GM21723 (cell line): ENCODE measurements around the gene MSRB1.

Experiments
- ATAC-seq: cut with Tn5 transposase; IDR thresholded peaks from one replicate; pipeline ENCODE4 v1.9.1; 2021; ENCODE audit warnings: mild to moderate bottlenecking, moderate library complexity; ENCODE audit not compliant: unreplicated experiment

Gene MSRB1

DNA sequence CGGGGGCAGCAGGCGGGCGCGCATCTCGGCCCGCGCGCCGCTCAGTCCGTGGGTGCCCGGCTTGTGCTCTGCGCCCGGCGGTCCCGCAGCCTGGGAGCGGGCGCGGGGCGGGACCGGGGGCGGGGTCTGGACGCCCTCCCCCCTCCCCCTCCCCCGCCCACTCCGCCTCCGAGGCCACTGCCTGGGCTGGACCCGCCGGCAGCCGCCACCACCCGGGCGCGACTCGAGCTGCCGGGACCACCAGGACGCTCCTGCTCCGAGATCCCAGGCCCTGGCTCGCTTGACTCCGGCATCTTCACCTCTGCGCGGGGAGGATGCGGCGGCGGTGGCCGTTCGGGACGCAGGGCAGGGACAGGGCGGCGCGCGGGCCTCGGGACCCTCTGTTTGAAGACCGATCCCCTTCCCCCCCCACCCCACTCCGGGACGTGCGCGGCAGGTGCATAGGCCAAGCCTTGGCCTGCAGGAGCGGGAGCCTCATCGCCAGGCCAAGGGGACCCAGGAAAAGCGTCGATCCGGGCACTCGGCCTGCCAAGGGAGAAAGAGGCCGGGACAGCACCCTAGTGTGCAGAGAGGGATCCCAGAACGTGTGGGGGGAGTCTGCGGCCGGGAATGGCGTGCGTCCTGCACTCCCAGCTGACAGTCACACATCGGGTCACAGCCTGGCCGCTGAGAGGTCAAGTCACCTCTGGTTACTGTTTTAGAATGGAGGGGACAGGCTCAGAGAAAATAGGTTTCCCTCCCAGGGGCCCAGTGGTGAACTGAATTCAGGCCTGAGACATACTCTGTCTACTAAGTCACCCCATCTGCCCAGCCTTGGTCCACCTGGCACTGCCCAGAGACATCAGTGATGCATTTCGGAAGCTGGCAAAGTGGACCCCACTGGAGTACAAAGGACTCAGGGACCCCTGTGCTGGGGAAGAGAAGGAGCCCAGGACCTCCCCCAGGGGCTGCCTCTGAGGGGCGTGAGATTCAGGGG lies 24.4 kb downstream of the MSRB1 start, which contains the start of gene HS3ST6:
Gene HS3ST6, minus strand, starts transcription at position 65 of the 976 bp plus-strand sequence. CDS start 92 bp downstream, outside the sequence.
- no peak for ATAC-seq

DNA sequence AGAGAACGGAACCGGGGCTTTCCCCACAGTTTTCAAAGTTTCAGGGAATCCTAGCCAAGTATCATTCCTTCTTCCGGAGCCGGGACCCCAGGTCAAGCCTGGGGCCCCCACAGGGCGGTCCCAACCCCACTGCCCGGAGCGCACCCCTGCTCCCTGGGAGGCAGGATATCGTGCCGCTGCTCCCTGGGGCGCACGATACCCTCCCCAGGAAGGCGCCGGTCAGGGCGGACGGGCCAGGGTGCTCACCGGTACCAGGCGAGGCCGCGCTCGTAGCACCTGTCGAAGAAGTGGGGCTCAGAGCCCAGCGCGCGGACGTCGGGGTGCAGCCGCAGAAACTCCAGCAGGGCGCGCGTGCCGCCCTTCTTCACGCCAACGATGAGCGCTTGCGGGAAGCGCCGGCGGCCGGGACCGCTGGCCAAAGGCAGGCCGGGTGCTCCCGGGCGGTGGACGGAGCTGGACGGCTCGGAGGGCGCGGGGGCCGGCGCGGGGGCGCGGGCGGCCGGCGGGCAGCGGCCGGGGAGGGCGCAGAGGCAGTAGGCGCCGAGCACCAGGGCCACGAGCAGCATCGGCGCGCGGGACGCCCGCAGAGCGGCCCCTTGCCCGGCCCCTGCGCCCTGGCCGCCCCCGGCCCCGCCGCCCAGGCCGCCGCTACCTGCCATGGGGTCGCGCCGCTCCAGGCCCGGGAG lies 25.2 kb downstream of the MSRB1 start:
- no peak for ATAC-seq

DNA sequence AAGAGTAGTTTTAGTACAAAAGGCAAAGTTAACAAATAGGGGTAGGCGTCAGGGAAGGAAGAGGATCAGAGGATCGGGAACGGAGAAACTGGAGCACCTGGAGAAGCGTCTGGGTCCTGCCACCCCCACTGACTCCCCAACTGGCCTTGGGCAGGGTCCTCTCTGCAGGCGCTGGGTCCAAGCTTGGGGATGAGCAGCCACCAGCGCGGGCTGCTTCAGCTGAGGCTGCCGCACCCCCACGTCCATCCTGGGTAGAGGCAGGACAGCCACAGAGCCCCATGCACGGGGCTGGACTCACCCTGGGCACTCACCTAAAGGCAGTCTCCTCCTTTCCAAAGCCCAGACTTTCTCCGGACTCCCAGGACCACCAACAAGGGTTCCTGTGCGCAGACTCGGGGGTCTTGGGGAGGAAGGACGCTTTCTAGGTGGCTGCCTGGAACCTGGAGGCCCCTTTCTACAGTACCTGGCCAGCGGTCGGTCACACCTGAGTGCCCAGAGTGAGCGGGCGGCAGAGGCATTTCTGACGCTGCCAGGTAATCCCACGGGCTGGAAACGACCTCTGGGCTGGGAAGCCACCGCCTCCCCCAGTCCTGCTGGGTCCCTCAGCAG lies 25.8 kb downstream of the MSRB1 start:
- ATAC-seq = no peak

DNA sequence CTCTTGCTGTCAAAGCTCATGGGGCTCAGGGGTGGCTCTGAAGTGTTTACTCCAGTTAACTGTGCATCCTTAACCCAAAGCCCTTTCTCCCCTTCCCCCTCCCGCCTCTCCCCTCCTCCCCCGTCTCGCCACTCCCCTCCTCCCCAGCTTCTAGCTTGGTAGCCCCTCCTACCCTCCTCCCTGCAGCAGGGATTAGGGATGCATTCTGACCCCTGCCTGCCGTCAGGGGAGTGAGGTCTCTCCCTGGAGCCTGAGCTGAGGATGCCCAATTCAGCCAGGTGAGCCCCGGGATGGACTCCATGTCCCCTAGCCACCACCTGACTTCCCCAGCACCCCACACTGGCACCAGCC lies 26.4 kb downstream of the MSRB1 start:
- no peak for ATAC-seq

DNA sequence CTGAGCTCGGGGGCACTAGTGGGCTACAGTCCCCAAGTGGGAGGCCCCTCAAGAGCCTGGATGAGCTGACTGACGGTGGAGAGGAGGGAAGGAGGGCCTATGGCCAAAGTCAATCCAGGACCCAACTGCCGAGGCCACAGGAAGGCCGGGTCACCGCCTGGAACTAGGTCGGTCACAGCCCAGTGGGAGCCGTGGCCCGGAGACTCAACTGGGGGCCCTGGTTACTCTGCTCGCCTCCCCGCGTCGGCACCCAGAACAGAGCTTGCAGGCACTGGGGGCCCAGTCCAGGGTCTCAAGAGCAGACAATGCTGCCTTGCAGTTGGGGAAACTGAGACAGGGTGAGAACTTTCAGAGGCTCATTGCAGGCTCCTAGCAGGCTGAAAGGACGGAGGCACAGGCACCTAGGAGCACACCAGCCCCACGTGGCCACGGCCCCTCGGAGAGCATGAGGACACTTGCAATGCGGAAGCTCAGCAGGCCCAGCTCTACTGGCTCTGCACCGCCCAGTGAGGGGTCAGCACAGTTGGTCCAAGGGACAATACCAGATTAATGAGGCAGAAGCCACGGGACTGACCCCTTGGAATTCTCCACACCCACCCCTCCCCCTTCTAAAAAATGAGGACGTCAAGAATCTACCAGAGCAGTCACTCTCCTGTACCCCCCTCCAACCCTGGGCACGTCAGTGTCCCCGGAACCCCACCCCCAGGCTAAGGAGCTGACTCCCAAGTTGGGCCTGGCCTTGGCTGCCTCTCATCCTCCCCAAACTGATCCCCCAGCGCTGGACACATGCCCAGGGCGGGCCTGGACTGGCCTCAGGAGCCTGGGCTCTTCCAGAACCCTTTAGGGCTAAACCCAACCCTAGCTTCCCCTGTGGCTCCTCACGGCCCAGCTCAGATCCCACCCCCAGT lies 27.0 kb downstream of the MSRB1 start:
- no peak for ATAC-seq

DNA sequence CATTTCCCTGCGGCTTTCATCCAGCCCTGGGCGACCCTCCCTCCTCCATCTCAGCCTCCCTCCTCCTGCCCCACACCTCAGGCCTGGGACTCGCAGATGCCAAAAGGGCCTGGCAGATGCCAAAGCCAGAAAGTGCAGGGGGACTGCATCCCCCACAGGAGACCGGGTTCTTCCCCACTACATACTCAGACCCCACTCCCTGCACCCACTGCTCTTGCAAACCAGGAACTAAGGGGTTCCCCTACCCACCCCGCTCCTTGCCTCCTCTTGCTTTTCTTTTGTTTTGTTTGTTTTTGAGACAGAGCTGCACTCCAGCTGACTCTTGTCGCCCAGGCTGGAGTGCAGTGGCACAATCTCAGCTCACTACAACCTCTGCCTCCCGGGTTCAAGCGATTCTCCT lies 28.0 kb downstream of the MSRB1 start:
- ATAC-seq = no peak

DNA sequence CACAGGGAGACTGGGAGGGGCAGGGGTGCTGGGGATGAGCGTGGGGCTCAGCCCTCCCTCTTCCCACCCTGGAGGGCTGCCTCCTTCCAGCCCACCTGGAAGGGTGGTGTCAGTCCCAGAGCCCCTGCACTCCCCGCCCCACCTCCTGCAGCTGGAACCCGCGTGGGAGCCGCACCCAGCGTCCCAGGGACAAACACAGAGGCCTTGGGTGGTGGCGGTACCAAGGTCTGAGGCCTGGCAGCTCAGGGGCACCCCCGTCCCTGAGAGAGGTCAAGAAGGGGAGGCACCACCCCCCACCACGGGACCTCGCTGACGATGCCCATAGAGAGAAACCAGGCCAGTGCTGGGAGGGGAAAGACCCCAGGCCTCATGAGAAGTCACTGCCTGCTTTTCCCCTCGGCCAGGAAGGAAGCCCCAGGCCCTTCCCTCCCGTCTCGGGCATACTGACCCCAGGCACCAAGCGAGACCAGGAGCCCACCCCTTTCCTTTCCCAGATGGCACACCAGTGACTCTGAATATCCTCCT lies 28.9 kb downstream of the MSRB1 start:
- no peak for ATAC-seq

DNA sequence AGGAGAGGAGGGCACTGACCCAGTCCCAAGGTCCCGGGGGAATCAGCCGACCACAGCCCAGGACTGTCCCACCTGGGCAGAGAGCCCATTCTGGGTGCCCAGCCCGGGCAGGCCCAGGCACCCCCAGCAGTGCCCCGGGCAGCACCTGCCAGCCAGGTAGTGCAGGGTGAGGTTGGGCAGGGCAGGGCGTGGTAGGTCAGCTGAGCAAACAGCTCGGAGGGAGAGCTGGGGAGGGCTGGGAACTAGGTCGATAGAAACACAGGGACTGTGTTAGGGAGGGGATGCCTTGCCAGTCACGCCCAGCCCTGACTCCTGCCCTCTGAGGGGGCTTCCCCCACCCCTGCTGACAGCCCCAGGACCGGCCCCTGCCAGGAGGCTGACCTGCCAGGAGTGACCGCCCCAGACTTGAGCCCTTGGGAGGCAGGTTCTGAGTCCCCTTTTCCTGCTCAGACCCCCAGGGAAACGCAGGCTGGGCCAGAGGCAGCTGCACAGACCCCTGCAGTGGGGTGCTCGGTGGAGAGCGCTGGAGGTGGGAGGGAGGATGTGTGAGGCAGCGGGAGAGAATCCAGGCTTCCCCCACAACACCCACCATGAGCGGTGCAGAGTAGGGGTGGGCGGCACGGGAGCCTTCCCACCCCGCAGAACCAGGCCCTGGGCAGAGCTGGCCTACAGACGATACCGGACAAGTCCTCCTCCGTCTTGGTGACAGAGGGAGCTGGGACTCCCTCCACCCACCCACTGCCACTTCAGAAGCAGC lies 29.5 kb downstream of the MSRB1 start:
- no peak for ATAC-seq

DNA sequence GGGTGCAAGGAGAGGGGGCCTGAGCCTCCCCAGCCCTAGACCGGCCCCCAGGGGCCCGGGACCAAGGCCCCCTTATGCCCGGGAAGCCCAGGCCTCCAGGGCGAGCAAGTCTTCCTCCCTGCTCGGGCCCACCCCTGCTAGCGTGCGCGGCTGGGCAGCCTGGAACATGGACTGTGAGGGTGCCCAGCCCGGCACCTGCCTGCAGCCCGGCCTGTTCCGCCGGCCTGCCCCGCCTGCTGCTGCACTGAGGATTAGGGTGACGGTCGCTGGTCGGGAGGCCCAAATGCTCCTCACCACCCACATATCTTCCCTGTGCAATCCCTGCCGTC lies 30.8 kb downstream of the MSRB1 start:
- no peak for ATAC-seq

DNA sequence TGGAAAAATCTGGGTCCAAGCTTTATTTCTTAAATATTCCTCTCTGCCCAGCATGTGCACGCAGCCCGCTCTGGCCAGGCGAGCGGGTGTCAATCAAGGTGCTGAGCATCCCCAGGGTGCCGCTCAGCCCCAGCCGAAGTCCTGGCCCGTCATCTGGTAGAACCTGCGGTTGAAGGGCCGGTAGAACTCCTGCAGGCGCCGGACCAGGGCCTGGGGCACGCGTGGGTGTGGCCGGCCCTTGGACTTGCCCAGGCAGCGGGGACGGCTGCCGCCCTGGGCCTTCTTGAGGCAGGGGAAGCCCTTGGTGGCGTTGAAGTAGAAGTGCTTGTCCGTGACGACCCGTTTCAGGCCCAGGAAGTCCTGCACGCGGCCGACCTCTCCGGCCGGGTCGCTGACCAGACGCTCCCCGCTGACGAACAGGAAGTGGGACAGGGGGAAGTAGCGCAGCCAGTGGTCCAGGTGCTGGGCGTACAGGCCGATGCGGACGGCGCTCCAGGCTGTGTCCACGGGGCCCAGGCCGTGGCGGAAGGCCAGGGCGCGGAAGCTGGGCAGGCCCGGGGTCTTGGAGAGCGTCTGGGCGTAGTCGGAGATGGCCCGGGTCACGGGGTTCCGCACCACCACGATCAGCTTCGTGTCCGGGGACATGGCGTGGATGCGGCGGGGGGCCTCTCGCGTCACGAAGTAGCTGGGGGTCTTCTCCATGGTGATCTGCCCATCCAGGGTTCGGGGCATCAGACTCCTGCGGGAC lies 31.4 kb downstream of the MSRB1 start:
- ATAC-seq = no peak

DNA sequence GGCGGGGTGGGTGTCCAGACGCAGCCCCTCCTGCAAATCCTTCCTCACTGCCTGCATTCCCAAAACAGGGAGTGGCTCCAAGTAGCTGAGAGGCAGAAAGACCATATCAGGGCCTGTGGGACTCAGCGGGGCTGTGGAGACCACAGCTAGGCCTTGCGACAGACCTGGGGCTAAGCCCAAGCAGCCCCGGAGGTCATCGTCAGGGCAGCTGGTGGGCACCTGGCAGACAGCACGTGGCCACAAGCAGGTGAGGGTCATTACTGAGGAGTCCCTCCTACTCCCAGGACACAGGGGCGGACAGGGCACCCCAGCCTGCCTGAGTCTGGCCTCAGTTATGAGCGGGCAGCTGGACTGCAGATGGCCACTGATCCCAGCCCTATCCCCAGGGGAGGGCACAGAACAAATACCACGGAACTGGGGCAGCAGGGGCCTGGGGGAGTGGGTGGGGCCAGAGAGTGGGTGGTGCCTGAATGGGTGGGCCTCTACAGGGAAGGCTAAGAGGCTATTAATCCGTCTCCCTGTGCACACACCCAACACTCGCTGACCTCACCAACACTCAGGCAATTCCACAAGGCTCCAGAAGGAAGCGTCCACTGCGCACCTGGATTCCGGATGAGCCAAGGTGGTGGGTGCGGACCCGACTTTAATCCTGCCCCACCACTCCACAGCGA lies 33.3 kb downstream of the MSRB1 start:
- no peak for ATAC-seq

DNA sequence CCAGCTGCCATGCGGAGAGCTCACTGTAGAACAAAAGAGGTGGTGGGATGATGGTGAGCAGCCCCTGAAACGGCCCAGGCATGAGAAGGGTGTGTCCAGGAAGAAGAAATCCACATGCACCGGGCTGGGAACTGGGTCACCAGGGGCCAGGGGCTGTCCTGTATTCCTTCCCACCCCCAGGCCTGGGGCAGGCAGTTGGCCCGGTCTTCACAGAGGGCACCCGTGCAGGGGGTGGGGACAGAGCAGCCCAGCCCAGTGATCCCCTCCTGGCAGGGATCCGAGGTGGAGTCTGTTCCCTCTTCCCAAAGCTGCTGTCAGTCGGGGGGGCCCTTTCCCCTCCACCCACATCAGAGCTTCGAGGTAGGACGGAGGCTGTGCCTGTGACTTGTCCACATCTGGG lies 34.0 kb downstream of the MSRB1 start:
- no peak for ATAC-seq

DNA sequence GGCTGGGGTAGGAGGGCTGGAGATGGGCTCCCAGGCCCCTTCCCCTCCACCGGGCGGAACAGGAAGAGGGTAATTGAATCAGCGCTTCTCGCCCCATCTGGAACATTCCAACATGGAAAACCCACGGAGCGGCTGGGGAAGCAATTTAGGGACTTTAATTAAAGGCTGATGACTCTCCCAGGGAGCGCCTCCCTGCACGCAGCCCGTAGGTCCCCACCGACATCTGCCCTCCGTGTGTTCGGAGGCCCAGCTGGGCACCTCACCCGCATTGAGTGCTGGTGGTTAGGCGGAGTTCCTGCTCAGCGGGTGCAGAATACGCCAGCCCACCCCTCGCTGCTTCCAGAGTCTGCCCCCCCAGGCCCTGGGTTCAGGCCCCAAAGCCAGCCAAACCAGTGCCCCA lies 34.8 kb downstream of the MSRB1 start:
- no peak for ATAC-seq

DNA sequence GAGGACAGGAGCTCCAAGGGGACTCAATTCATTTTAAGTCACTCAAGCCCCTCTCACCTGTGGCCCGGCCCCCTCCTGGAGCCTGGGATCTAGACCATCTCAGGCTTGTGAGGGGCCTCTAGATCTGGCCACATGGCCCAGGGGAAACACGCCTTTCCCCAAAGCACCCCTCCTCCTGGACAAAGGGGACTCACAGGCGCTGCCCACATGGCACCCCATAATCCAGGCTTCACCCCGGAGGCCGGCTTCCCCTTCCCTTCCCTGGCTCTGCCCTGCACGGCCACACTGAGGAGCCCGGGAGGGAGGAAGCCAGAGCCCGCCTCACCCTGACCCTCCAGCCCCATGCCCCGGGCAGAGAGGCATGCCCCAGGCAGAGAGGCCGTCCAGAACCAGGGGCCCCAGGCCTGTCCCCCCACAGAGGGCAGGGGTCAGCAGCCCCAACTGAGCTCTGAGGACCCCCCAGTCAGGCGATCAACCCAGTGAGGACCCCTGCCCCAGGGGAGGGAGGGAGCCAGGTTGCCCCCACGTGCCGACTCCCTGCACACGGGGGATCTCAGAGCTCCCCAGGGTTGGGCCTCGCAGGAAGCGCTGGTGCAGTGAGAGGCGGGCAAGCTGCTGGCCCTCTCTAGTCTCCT lies 35.7 kb downstream of the MSRB1 start:
- ATAC-seq = no peak

DNA sequence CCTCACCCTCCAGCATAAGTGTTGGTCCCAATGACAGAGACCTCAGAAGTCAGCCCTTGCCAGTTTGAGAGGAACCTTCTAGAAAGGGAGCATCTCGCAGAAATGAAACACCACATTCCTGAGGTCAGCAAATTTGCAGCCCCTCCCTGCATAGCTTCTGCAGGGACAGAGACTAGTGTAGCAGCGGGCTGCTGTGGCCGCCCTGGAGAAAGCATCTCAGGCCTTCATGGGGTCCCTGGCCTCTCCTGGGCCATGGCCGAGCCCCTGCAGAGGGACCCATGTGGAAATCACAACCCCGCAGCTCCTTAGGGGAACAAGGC lies 36.2 kb downstream of the MSRB1 start:
- no peak for ATAC-seq

DNA sequence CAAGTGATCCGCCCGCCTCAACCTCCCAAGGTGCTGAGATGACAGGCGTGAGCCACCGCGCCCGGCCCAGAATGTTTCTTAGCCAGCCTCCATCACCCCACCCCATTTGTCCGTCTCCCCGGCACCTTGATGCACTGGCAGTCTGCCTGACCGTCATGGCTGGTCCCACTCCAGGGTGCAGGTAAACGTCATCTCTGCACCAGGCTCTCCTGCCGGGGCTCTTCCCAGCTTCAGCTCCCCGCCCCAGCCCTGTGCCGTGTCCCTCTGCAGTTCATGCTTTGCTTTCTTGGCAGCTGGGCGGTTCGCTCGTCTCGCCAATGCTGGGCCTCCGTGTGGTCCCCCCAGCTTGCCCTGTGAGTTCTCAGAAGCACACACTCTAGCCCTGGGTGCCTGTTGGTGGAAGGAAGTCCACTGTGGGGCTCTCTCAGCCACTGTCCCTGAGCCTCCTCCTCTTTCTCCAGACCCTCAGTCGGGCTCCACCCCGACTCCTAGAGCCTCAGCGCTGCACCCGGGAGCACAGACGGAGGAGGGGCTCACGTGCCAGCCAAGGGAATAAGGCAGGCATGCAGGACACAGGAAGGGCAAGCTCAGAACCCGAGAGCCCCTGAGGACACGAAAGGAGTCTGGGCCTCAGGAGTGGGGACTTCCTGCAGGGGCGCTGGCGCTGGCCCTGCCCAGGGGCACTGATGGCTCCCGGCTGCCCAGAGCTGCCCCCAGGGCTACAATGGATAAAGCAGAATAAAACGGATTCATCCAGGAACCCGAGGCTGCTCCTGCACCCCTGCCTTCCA lies 36.7 kb downstream of the MSRB1 start:
- no peak for ATAC-seq
